AG09309 (cell line): ENCODE results near the gene SOD3.

Source experiments
- DNase-seq: peaks from one replicate; pipeline ENCODE4 v3.0.0-alpha.2; 2010; ENCODE audit warnings: low read depth
- H3K4me3 ChIP-seq: 2 replicates; pipeline ENCODE4 v1.5.1; 2011; ENCODE audit warnings: mild to moderate bottlenecking, low read depth, low read length, moderate library complexity; ENCODE audit not compliant: control insufficient read depth
- TF ChIP-seq, protein P1 (sequence below): IDR thresholded peaks from 2 replicates; pipeline ENCODE4 v1.5.1; 2011; ENCODE audit warnings: mild to moderate bottlenecking, low read depth, low read length, inconsistent platforms; ENCODE audit not compliant: insufficient read depth, control insufficient read depth; ENCODE audit errors: missing control alignments

Gene SOD3

DNA sequence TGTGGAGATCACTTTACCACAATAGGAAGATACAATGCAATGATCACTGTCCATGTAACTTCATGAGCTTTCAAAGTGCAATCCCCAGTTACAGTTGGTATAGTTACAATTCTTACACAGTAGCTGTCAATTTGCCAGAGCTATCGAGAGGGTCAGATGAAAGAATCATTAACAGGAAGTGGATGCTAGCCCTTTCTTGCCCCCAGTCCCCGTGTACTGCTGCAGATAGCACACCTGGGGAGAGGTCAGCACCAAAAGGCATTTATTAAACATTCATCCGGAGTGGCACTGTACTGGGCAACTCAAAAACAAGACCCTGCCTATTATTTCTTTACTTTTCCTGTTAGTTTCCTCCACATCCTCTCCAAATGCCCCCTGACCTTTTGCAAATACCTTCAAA, 47.7 kb downstream of the SOD3 start:
- TF ChIP-seq, protein P1, sequence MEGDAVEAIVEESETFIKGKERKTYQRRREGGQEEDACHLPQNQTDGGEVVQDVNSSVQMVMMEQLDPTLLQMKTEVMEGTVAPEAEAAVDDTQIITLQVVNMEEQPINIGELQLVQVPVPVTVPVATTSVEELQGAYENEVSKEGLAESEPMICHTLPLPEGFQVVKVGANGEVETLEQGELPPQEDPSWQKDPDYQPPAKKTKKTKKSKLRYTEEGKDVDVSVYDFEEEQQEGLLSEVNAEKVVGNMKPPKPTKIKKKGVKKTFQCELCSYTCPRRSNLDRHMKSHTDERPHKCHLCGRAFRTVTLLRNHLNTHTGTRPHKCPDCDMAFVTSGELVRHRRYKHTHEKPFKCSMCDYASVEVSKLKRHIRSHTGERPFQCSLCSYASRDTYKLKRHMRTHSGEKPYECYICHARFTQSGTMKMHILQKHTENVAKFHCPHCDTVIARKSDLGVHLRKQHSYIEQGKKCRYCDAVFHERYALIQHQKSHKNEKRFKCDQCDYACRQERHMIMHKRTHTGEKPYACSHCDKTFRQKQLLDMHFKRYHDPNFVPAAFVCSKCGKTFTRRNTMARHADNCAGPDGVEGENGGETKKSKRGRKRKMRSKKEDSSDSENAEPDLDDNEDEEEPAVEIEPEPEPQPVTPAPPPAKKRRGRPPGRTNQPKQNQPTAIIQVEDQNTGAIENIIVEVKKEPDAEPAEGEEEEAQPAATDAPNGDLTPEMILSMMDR = no peak
- H3K4me3 ChIP-seq = no peak overlapping the region
- DNase-seq = no peak

DNA sequence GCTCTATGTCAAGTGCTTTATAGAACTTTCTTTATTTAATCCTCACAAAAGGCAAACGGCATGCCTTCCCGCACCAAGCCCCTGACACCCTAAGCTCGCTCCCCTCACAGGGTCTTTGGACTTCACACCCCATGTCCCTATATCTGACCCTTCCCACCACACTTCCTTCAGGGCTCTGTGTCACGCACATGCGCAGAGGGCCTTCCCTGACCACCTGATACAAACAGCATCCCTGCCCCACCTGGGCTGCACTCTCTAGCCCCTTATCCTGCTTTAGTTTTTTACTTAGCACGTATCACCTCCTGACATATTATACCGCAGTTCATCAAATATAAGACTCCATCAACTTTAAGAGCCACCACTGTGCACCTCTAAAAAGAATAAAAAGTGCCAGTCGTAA, 49.8 kb downstream of the SOD3 start:
- TF ChIP-seq, protein P1 = no peak
- no peak for DNase-seq
- H3K4me3 ChIP-seq = no peak overlapping the region

DNA sequence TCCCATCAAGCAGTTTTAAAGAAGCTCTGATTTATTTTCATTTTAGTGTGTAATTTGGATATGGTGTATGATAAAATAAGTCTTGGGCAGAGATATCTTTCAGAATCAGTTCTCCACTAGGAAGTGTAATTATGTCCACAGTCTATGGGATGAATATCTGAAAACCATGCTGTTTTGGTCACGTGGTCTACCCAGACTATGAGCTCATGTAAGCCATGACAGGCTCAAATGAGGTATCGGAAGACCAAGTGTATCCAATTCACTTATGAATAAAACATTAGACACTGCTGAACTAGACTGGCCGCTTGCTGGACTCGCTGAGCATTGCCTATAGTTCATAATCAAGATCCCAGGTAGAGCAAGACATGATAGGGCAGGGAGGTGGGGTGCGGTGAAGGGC, 50.5 kb downstream of the SOD3 start:
- no peak overlapping the region for H3K4me3 ChIP-seq
- DNase-seq = no peak
- TF ChIP-seq, protein P1 = no peak

DNA sequence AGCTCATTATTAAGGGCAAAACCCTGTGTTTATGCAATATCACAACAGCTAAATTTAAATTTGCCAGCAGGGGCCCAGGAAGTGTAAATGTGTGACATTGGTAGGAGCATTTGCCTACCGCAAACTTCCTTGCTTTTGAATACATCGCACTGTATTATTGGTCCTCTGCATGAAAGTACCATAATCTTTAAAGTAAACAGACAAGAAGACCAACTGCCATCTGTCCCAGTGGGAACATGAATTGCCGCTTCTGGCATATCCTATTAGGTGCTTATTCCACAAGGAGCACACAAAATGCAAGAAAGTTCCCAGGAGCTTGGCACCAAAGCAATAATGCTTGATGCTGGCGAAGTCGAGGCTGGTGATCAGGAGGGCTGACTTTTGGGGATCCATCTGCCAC, 51.3 kb downstream of the SOD3 start:
- DNase-seq = no peak
- TF ChIP-seq, protein P1 = no peak
- H3K4me3 ChIP-seq = no peak overlapping the region

DNA sequence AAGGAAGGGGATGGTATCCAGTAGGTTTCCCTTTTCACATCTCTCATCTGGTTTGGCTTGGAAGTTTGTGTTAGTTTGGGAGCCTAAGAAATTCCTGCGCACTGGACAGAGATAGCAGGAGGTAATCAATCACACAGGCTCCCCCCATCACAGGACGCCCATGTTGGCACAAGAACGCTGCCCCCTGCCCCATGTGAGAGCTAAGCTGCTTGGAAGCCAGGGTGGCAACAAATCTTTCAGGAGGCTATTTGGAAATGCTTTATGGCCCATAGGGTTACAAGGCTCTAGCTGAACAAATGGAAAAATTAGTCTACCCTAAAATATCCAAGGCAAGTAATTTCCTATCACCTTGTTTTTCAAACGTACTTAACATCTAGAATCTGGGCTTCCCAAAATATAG, 54.0 kb downstream of the SOD3 start:
- TF ChIP-seq, protein P1 = no peak
- no peak overlapping the region for H3K4me3 ChIP-seq
- DNase-seq = no peak

DNA sequence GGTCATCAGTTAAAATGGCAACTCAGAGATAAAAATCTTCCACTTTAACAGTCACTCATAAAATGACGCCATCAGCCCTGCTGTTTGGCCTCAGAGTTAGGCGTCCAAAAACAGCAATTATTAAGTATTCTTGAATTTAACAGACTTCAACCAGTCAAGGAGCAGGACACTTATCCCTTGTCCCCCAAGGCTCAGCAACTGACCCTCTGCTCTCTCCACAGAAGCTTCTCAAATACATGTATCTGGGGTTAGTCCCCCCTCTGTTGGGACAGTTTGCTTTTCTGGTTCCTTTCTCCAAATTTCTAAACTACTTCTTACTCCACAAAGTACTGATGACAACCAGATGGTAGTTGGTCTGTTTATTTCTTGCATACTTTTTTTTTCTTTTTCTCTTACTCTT, 54.4 kb downstream of the SOD3 start:
- H3K4me3 ChIP-seq = no peak overlapping the region
- TF ChIP-seq, protein P1 = no peak
- no peak for DNase-seq
